Osteocyte (in vitro differentiated cells): ENCODE measurements around the gene CNTN1. TPM values are rescaled to one million over a fixed set of nuclear protein-coding genes. Genes with fewer than 3 reads are reported as not detected.

ENCODE experiments used
- DNase-seq: peaks from one replicate; pipeline ENCODE4 v3.0.0; 2021; ENCODE audit warnings: mixed read lengths; ENCODE audit not compliant: unreplicated experiment; ENCODE audit errors: extremely low spot score
- H3K27ac Mint-ChIP-seq: one replicate; pipeline ENCODE4 v1.8.0; 2021; ENCODE audit warnings: mild to moderate bottlenecking, mixed read lengths; ENCODE audit not compliant: unreplicated experiment
- H3K27me3 Mint-ChIP-seq: one replicate; pipeline ENCODE4 v1.8.0; 2021; ENCODE audit warnings: mixed read lengths; ENCODE audit not compliant: unreplicated experiment
- H3K36me3 Mint-ChIP-seq: one replicate; pipeline ENCODE4 v1.8.0; 2021; ENCODE audit warnings: mixed read lengths; ENCODE audit not compliant: unreplicated experiment
- H3K4me1 Mint-ChIP-seq: one replicate; pipeline ENCODE4 v1.8.0; 2021; ENCODE audit warnings: mixed read lengths; ENCODE audit not compliant: unreplicated experiment
- H3K4me3 Mint-ChIP-seq: one replicate; pipeline ENCODE4 v1.8.0; 2021; ENCODE audit warnings: mild to moderate bottlenecking, moderate library complexity, mixed read lengths; ENCODE audit not compliant: unreplicated experiment
- H3K9me3 Mint-ChIP-seq: one replicate; pipeline ENCODE4 v1.8.0; 2021; ENCODE audit warnings: mixed read lengths; ENCODE audit not compliant: unreplicated experiment
- CTCF ChIP-seq: fragments of 200-600 bp; sonication (generic); IDR thresholded peaks from 2 replicates; pipeline ENCODE4 v1.5.0; 2021; ENCODE audit warnings: antibody characterized with exemption, mild to moderate bottlenecking, moderate library complexity
- total RNA-seq: library from RNA; stranded (reverse); gene quantifications from 2 replicates; pipeline ENCODE4 v1.2.1, GENCODE V29; 2021

CNTN1 gene
- total RNA-seq, 1 donor from 2014 or later = 1.8 TPM

- H3K27me3 Mint-ChIP-seq = peaks cover 9% of the 10 kb centered on the region
- DNase-seq = no peak
- no peak overlapping the region for H3K27ac Mint-ChIP-seq
- no peaks in the 10 kb centered on the region for H3K4me1 Mint-ChIP-seq
- TF ChIP-seq CTCF = no peak
- peaks cover 4% of the 10 kb centered on the region for H3K9me3 Mint-ChIP-seq
- H3K4me3 Mint-ChIP-seq = no peak overlapping the region
- no peaks in the 10 kb centered on the region for H3K36me3 Mint-ChIP-seq
Observed at GRCh38 chr12:40953076-40953475, 260.8 kb downstream of the CNTN1 start.

- TF ChIP-seq CTCF = no peak
- H3K4me3 Mint-ChIP-seq = no peak overlapping the region
- no peak for DNase-seq
- H3K27me3 Mint-ChIP-seq = peaks cover 6% of the 10 kb centered on the region
- H3K4me1 Mint-ChIP-seq = no peaks in the 10 kb centered on the region
- peaks cover 4% of the 10 kb centered on the region for H3K9me3 Mint-ChIP-seq
- H3K36me3 Mint-ChIP-seq = no peaks in the 10 kb centered on the region
- no peak overlapping the region for H3K27ac Mint-ChIP-seq
Observed at GRCh38 chr12:40957417-40957816, 265.2 kb downstream of the CNTN1 start.

- H3K4me3 Mint-ChIP-seq = no peak overlapping the region
- H3K4me1 Mint-ChIP-seq = no peaks in the 10 kb centered on the region
- no peak for TF ChIP-seq CTCF
- no peaks in the 10 kb centered on the region for H3K36me3 Mint-ChIP-seq
- no peak for DNase-seq
- H3K9me3 Mint-ChIP-seq = peaks cover 4% of the 10 kb centered on the region
- H3K27ac Mint-ChIP-seq = no peak overlapping the region
- H3K27me3 Mint-ChIP-seq = peaks cover 10% of the 10 kb centered on the region
Observed at GRCh38 chr12:40959041-40959440, 266.8 kb downstream of the CNTN1 start.

- no peak overlapping the region for H3K4me3 Mint-ChIP-seq
- no peak for TF ChIP-seq CTCF
- H3K9me3 Mint-ChIP-seq = no peaks in the 10 kb centered on the region
Observed at GRCh38 chr12:40963751-40964150, 271.5 kb downstream of the CNTN1 start.

GRCh38 chr12:40969796-40970195, 277.6 kb downstream of the CNTN1 start:
- Mint-ChIP-seq H3K36me3 (no peaks in the 10 kb centered on the region), H3K27ac (no peak overlapping the region), H3K9me3 (no peaks in the 10 kb centered on the region), H3K27me3 (peaks cover 2% of the 10 kb centered on the region), H3K4me3 (no peak overlapping the region), H3K4me1 (peaks cover 4% of the 10 kb centered on the region)
- TF ChIP-seq CTCF = no peak
- DNase-seq = no peak

More at GRCh38 chr12:40963751-40964150, 271.5 kb downstream of the CNTN1 start:
- no peaks in the 10 kb centered on the region for H3K36me3 Mint-ChIP-seq
- no peaks in the 10 kb centered on the region for H3K4me1 Mint-ChIP-seq
- peaks cover 5% of the 10 kb centered on the region for H3K27me3 Mint-ChIP-seq
- no peak for DNase-seq
- H3K27ac Mint-ChIP-seq = no peak overlapping the region
